MCF 10A (cell line): ENCODE results near the gene E4F1. TPM values are rescaled to one million over a fixed set of nuclear protein-coding genes. Genes with fewer than 3 reads are reported as not detected.

Source experiments
- BruUV-seq: library from RNA; stranded (reverse); fragments of 400-500 nt; replicated peaks from 2 replicates; lab custom pipeline; 2021; lab: Mats Ljungman, UMichigan
- CTCF ChIA-PET: fragments of 300-600 bp; sonication (Branson Sonifier 250); formaldehyde crosslinking; extraction: SDS; loops from one replicate; lab custom pipeline; 2021; ENCODE audit warnings: antibody characterized with exemption, inconsistent platforms; lab: Yijun Ruan, JAX
- POLR2A ChIA-PET: fragments of 300-600, 350-650 bp; sonication (Branson Sonifier 250); formaldehyde crosslinking; extraction: SDS; loops from one replicate; lab custom pipeline; 2020; ENCODE audit warnings: antibody characterized with exemption, inconsistent platforms; lab: Yijun Ruan, JAX
- DNase-seq: peaks from one replicate; pipeline ENCODE4 v3.0.0-alpha.2; 2018; ENCODE audit not compliant: unreplicated experiment
- H3K27ac Mint-ChIP-seq: one replicate; pipeline ENCODE4 v1.8.0; 2022; ENCODE audit warnings: mild to moderate bottlenecking, low read depth, mixed read lengths; ENCODE audit not compliant: unreplicated experiment
- H3K27me3 Mint-ChIP-seq: one replicate; pipeline ENCODE4 v1.8.0; 2022; ENCODE audit warnings: mixed read lengths; ENCODE audit not compliant: insufficient read depth, unreplicated experiment
- H3K36me3 Mint-ChIP-seq: one replicate; pipeline ENCODE4 v1.8.0; 2022; ENCODE audit warnings: mild to moderate bottlenecking, moderate library complexity, mixed read lengths; ENCODE audit not compliant: insufficient read depth, unreplicated experiment
- H3K4me1 Mint-ChIP-seq: one replicate; pipeline ENCODE4 v1.8.0; 2022; ENCODE audit warnings: mixed read lengths; ENCODE audit not compliant: insufficient read depth, unreplicated experiment
- H3K4me3 Mint-ChIP-seq: one replicate; pipeline ENCODE4 v1.8.0; 2022; ENCODE audit warnings: mild to moderate bottlenecking, moderate library complexity, mixed read lengths; ENCODE audit not compliant: unreplicated experiment
- H3K9me3 Mint-ChIP-seq: one replicate; pipeline ENCODE4 v1.8.0; 2022; ENCODE audit warnings: mixed read lengths; ENCODE audit not compliant: unreplicated experiment
- intact Hi-C: fragments of 100-400 bp; cut with micrococcal nuclease; formaldehyde crosslinking; loops from 2 replicates; pipeline ENCODE4 v1.14.1; 2022
- total RNA-seq: library from RNA; stranded (reverse); gene quantifications from 2 replicates; pipeline ENCODE4 v1.2.3, GENCODE V29; 2022
- TF ChIP-seq, protein P1 (sequence below): fragments of 200-600 bp; IDR thresholded peaks from one replicate; pipeline ENCODE4 v1.8.0; 2022; ENCODE audit warnings: antibody characterized with exemption, mild to moderate bottlenecking; ENCODE audit not compliant: unreplicated experiment

Gene E4F1
- total RNA-seq, 1 experiment from 2014 or later = 26.2 TPM

DNA sequence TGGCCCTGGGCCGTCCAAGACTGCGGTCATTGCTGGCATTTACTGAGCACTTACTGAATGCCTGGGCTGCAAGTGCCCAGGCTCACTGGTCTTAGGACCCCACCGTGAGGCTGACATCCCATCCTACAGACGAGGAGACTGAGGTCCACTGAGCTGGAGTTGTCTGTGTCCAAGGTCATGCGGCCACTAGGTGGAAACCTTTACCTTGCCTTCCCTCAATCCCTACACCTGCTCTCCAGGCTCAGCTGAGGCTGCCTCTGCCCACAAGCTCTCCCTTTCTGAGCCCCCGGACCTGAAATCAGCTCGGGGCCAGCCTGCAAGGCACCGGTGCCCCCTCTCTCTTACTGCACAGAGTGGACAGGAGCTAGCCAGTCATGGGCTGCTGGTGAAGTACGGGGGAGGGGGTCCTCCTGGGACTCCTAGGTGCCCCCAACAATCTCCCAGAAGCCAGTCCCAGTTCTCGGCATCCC is 28.5 kb upstream of the E4F1 start:
- Mint-ChIP-seq H3K36me3 (no peaks in the 10 kb centered on the region), H3K9me3 (no peaks in the 10 kb centered on the region), H3K27ac (no peak overlapping the region), H3K27me3 (no peaks in the 10 kb centered on the region), H3K4me3 (no peak overlapping the region), H3K4me1 (no peaks in the 10 kb centered on the region)
- intact Hi-C loops = loop anchor here (2.0 kb wide), 1 partner anchor 306 kb away; no protein-coding TSS in a partner anchor
- ChIA-PET POLR2A (interaction anchor here (0.5 to 2.6 kb wide), 12 partner anchors 10 to 409 kb away, joined by 3 to 22 read pairs (median 4); partner anchors contain the start of genes ECI1, MLST8, NTHL1 and TRAF7), CTCF (interaction anchor here (0.5 to 2.1 kb wide), 18 partner anchors 9 to 298 kb away, joined by 3 to 8 read pairs (median 4); partner anchors contain the start of gene ECI1)
- peak; percentile 70 for DNase-seq
- TF ChIP-seq, protein P1, sequence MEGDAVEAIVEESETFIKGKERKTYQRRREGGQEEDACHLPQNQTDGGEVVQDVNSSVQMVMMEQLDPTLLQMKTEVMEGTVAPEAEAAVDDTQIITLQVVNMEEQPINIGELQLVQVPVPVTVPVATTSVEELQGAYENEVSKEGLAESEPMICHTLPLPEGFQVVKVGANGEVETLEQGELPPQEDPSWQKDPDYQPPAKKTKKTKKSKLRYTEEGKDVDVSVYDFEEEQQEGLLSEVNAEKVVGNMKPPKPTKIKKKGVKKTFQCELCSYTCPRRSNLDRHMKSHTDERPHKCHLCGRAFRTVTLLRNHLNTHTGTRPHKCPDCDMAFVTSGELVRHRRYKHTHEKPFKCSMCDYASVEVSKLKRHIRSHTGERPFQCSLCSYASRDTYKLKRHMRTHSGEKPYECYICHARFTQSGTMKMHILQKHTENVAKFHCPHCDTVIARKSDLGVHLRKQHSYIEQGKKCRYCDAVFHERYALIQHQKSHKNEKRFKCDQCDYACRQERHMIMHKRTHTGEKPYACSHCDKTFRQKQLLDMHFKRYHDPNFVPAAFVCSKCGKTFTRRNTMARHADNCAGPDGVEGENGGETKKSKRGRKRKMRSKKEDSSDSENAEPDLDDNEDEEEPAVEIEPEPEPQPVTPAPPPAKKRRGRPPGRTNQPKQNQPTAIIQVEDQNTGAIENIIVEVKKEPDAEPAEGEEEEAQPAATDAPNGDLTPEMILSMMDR = peak; percentile 68
- BruUV-seq = no TSS peak

- intact Hi-C loops = loop anchor here (2.0 kb wide), 1 partner anchor 305 kb away; no protein-coding TSS in a partner anchor
- no peak for DNase-seq
- no TSS peak for BruUV-seq
- Mint-ChIP-seq H3K4me3 (no peak overlapping the region), H3K27ac (no peak overlapping the region), H3K9me3 (no peaks in the 10 kb centered on the region), H3K27me3 (no peaks in the 10 kb centered on the region), H3K4me1 (no peaks in the 10 kb centered on the region), H3K36me3 (no peaks in the 10 kb centered on the region)
- ChIA-PET CTCF (interaction anchor here (0.7 to 2.1 kb wide), 14 partner anchors 9 to 286 kb away, joined by 3 to 8 read pairs (median 4); partner anchors contain the start of gene ECI1), POLR2A (interaction anchor here (0.7 to 2.6 kb wide), 8 partner anchors 9 to 301 kb away, joined by 3 to 22 read pairs (median 4); partner anchors contain the start of genes ECI1, MLST8, NTHL1 and TRAF7)
- TF ChIP-seq, protein P1 = no peak
These were observed 27.8 kb upstream of the E4F1 start for GRCh38 chr16:2195322-2196161.

DNA sequence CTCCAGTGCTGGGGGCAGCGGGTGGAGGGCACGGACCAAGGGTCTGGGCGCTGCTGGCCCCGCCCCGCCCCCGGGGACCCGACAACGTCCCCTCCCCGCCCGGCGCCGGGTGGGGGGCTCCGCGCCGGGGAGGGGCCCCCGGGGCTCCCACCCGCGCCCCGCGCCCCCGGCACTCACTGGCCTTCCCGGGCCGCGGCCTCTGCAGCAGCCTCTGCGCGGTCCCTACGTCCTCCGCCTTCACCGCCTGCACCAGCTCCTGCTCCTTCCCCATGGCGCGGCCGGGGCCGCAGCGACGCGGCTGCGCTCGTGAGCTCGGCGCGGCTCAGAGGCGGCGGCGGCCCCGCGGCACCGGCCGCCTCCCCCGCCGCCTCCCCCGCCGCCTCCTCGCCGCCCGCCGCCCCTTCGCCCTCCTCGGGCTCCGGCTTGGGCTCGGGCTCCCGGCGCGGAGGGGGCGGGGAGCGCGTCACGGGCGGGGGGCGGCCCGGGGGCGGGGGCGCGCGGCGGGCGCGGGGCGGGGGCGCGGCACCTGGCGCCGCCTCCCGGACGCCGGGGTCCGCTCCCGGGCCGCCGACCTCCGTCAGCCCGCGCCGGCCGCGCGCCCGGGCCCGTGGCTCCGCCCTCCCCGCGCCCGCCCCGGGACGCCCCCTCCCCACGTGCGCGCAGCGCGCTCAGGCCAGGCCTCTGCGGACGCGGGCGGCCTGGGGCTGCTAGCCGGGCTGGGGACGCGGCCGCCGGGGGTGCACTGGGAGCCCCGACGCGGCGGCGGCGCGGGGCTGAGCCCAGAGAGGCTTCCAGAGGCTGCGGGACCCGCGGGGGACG is 27.0 kb upstream of the E4F1 start, which contains the start of gene CASKIN1:
Gene CASKIN1 (minus strand): TSS at position 444 of the 819 bp plus-strand sequence. CDS start 173 bp downstream, at position 271.
- Mint-ChIP-seq H3K4me1 (no peaks in the 10 kb centered on the region), H3K27me3 (no peaks in the 10 kb centered on the region), H3K9me3 (no peaks in the 10 kb centered on the region), H3K4me3 (peak within 1 kb of the TSS; percentile 33), H3K27ac (no peak within 1 kb of the TSS), H3K36me3 (no peaks in the 10 kb centered on the region)
- no peak for DNase-seq
- ChIA-PET CTCF (interaction anchor here (0.6 to 2.1 kb wide), 3 partner anchors 55 to 485 kb away, joined by 4 to 7 read pairs (median 7); partner anchors contain the start of gene ECI1), POLR2A (interaction anchor here (1.2 to 2.3 kb wide), 3 partner anchors 18 to 55 kb away, joined by 3 to 14 read pairs (median 6); partner anchors contain the start of genes ECI1, PGP and TRAF7)
- BruUV-seq = no TSS peak
- TF ChIP-seq, protein P1 = no peak
- intact Hi-C loops = no loop called here
